GM21360 (cell line): ENCODE measurements around the gene ALG1.
"Not testable (repeated sequence)": the region's sequence is repeated elsewhere in the genome, so short reads cannot be mapped to it uniquely, and the experiment has no call there.

Experiments used
- ATAC-seq: cut with Tn5 transposase; IDR thresholded peaks from one replicate; pipeline ENCODE4 v1.9.1; 2021; ENCODE audit warnings: mild to moderate bottlenecking, moderate library complexity; ENCODE audit not compliant: unreplicated experiment

Gene ALG1

DNA sequence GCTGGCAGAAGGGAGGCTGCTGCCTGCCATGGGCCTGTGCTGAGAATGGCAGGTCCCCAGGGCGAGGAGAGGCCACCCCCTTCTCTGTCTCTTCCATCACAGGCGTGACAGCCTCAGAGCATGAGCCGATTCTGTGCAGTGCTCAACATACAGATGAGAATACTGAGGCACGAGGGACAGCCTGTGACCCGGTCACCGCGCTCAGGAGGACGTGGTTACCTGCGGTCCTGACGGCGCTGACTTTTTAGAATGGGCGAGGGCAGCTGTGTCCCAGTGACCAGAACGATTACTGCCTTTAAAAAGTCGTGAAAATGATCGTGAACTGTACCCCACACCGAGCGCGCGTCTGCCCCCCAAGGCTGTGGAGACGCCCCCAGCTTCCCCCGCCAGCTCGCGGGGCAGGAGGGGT is 25.4 kb downstream of the ALG1 start:
- not testable (repeated sequence) for ATAC-seq

DNA sequence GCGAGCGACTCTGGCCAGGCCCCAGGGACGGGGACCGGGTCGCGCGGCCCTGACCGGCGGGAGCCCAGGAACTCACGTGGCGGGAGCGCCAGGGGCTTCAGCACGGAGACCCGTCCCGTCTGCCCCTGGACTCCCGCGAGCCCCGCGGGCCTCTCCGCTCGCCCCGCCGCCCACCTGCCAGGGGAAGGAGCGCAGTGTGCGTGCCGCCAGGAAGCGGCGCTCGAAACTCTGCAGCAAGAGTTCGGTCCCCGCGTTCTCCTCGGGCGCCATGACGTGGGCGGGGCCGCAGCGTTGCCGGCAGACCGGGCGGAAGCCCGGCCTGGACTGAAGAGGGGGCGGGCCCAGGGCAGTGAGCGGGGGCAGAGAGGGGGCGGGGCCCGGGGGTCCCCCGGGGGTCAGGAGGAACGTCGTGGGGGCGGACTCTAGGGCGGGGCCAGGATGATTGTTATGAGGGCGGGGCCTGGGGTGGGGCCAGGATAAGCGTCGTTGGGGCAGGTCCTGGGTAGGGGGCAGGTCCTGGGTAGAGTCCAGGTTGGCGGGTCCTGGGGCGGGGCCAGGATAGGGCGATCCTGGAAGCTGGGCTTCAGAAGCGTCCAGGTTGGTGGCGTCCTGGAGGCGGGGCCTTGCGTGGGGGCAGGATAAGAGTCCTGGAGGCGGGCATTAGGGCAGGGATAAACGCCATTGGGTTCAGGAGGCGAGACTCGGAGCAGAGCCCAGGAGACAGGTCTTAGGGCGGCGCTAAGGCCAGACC is 26.0 kb downstream of the ALG1 start, which contains the start of gene EEF2KMT:
EEF2KMT (minus strand) TSS at position 326 of the 751 bp plus-strand sequence; CDS start at position 270, 56 bp downstream.
- ATAC-seq: peak; percentile 98

DNA sequence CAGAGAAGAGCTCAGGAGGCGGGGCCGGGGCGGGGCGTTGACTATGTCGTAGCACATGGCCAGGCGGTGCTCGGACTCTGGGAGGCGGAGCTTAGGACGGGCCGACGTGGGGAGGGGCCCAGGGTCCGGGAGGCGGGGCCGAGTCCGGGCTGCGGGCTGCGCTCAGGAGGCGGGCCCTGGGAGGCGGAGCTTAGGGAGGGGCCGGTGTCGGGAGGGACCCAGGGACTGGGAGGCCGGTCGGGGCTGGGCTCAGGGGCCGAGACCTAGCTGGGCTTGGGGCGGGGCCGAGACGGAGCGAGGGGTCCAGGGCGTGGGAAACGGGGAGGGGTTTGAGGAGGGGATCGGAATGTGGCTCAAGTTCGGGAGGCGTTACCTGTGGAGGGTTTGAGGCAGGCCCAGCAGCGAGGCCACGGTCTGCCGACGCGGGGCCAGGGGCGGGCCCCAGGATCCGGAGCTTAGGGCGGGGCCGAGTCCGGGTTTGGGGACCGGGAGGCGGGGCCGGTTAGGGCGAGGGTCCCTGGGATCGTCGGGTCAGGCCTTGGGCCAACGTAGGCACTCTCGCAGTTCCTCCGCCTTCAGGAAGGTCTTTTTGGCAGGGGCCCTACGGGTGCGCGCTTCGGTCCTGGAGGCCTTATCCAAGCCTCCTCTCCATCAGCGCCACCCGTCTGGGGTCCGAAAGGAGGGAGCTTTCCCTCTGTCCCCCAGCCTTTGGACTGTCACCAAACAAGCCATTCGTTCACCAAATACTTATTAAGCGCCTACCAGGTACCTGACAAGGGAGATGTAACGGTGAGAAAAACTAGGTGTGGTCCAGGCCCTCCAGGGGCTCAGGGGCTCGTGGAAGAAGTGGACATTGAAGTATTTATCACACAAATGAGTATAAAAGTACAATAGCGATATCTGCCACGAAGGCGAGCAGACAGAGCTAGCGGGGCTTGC is 26.8 kb downstream of the ALG1 start:
- ATAC-seq: peak; percentile 68

DNA sequence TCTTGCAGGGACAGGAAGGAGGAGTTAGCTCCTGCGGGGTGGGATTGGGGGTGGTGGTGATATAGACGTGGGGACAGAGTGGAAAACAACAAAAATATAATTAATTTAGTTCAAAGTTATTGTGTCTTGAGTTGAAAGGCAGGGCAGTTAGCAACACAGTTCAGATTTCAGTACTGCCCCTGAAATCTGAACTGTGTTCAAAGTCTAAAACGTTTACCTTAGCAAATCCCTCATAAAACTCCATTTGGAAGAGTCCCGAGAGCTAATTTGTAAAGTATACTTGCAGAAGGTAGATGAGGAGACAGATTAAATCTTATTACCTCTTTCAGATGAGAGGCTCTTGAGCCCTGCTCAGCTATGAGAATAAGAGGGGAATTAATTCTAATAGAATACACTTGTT is 27.5 kb downstream of the ALG1 start:
- not testable (repeated sequence) for ATAC-seq

DNA sequence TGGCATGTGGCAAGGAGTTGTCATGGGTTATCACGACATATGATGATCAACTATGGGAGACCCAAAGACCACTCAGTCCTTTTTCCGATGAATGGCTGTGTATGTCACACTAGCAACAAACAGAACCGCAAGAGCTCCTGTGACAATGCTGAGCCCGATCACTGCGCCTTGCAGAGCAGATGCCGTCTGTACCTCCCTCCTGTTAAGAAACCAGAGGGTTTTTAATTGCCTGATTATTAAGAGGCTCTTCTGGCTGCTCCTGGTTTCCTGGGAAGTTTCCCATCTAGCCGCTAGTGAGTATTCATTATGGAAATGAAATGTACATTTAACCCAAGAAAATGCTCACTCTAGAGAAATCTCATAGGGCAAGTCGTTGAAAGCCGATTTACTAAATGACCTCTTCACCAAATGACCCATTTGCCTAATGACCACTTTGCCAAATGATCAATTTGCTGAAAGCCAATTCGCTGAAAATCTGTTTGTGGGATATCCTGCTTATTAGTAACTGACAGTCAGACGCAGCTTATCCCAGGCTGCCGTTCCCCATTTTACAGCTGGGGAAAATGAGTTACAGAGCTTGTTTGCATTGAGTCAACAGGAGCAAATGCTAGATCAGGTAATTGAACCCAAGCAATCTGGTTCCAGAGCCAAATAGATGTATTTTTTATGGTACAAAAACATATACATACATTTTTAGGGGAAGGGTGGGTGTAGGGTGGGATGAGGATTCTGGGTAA is 31.8 kb downstream of the ALG1 start:
- ATAC-seq: not testable (repeated sequence)

DNA sequence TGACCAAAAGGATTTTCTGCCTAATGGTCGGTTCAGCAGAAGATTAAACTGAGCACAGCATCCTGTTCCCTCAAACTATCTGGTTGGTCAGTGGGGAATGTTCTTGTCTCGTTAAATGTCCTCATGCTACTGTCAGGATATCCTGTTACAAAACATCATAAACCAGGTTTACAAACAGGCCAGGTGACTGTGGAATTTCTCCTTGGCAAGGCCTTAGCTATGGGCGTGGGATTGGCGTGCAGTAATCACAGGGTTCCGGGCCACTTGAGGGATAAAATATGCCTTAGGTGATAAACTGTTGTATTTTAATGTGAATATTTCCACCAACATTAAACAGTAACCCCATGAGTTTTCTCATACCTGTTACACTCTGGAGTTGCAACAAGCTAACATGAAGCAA is 33.4 kb downstream of the ALG1 start:
- ATAC-seq: not testable (repeated sequence)

DNA sequence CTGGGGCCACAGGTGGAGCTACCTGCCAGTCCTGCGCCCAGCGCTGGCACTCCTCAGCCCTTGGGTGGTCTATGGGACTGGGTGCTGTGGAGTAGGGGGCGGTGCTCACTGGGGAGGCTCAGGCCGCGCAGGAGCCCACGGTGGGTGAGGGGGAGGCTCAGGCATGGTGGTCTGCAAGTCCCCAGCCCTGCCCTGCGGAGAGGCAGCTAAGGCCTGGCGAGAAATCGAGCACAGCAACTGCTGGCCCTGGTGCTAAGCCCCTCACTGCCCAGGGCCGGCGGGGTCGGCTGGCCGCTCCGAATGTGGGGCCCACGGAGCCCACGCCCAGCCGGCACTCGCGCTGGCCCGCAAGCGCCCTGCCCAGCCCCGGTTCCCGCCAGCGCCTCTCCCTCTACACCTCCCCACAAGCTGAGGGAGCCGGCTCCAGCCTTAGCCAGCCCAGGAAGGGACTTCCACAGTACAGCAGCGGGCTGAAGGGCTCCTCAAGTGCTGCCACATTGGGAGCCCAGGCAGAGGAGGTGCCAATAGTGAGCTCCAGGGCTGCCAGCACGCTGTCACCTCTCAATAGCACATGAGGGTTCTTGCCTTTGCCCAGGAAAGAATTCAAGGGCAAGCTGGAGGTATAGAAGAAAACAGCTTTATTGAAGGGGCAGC is 37.0 kb downstream of the ALG1 start:
- no peak for ATAC-seq

DNA sequence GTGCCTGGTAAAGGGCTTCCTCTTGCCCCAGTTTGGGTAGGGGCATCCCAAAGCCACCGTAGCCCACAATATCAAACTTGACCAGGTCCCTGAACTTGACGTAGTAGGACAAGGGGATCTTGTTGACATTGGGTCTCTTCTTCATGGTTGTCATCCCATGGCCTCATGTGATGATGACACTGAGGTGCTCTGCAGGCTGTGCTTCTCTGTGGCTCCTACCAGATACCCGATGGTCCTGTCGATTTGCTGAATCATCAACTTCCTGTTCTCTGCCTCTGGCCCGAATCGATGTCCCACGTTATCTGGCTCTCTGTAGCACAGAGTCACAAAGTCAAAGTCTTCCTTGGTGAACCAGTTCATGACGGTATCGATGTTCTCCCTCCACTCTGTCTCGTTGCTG is 39.3 kb downstream of the ALG1 start:
- ATAC-seq: not testable (repeated sequence)

DNA sequence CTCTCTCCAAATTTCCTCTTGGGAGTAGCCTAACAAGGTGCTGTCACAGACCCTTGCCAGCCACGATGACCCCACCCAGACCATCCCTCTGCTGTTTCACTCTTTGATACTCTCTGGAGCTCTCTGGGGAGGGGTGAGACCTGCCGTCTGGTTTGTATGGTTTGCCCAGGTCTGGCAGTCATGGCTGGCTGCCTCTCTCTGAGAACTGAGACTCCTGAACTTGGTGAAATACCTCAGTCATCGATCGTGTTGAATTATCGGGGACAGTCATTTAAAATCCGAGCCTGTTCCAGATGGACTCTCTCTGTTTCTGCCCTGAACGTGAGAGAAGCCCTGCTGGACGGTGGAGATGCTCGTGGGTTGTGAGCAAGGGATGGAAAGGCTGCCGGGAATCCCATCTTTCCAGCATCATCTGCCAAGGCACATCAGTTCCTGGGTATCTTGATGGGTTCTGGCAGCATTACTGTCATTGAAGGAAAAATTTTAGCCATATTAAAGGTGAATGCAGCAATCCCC is 45.2 kb downstream of the ALG1 start:
- not testable (repeated sequence) for ATAC-seq

DNA sequence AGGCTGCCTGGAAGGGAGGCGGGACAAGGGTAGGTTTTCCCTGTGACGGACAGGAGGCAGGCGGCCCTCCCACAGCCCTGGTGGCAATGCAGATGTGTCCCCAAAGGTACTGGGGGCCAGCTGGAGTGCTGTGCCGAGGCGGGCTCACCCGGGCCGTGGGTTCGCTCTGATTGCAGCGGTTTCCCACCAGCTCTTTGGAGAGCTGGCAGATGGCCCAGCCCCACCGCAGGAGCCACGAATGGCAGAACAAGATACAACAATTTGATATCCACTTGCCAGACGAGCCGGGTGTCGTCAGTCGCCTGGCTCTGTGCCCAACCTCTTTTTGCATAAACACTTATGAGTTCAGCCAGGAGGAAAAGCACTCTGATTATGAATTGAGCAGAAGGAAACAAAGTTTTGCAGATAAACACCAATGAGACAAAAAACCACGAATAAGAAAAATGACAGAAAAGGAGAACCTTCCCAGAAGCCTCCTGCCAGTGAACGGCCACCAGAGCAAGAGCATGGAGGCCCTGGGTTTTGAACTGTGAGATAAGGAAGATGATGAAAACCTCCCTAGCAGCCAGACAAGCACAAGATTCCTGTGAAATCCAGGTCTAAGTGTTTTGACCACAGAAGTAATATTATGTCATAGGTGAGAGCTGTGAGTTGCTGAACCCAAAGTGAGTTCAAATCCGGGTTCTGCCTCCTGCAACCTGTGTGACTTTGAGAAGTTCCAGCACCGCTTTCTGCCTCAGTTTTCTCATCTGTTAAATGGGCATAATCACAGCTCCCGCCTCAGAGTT is 45.9 kb downstream of the ALG1 start:
- not testable (repeated sequence) for ATAC-seq

DNA sequence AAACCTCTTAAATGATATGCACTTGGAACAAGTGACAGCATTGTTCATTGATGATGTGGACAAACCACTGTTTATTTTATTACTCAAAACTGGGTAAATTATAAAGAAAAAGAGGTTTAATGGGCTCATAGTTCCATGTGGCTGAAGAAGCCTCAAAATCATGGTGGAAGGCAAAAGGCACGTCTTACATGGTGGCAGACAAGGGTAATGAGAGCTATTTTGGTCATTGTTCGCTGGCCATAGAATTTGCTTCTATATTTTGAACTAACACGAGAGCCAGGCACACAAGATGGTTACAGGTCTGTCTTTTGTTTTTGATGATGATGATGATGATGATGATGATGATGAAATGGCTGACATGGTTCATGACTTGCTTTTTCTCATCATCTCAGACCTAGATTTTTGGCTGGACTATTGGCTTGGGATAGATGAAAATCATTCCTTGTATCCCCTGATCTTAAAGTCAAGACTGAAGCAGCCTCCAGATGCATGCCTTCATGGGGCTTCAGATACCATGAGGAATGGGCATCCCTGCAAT is 59.9 kb downstream of the ALG1 start:
- not testable (repeated sequence) for ATAC-seq

DNA sequence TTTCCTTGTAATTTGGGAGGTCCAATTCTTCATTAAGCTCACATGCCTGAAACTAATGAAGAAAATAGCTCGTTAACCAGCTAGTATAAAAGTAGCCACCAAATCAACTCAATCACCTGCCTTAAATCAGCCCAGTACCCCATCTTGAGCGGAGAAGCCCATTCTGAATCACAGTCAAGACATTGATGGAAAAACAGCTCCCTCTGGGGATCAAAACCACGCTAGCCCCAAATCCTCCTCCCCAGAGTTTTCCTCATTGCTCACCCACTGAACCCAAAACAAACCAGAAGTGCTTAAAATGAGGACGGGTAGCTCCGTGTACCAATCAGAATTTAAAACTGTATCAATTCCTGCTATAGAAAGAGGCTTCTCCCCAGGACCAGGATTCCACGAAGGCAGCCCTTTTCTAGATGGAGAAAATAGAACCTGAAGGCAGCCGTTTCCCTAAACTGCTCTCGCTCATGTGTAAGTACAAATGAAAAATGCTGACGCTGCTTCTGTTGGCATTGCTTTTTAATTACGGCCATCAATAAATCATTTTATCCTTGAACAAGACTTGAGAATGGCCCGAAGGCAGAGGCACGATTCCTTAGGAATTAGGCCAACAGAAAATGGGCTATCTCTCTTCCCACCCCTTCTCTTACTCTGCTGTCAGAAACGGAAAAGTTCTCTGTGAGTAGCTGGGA is 61.4 kb downstream of the ALG1 start:
- not testable (repeated sequence) for ATAC-seq

DNA sequence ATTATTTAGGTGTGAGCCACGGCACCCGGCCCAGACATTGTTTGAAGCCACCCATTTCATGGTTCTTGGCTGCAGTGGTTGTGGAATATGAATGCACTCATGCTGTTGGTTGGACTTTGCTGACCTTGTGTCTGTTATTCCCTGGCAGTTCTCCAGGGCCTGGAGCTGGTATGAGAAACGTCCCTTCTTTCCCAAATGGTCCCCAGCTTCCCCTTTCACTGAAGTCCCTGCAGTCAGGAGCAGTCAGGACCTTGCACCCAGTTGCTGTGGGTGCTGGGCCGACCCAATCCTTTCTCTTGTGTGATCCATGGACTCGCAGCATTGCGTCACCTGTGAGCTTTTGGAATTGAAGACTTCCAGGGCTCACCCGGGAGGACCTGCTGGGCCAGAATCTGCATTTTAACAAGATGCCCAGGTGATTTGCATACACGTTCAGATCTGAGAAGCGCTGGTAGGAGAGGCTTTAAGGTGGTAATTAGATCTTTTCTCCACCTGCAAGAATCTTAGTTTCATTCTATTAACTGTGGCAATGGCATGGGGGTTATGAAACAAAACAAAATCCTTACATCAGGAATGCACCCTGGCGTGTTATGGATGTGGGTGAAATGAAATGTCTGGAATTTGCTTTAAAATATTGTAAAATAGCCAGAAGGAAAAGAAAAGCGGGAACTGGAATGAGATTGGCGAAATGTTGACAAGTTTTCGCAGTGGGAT is 63.3 kb downstream of the ALG1 start:
- not testable (repeated sequence) for ATAC-seq
